Gastroesophageal sphincter (tissue), 4 donors: ENCODE results near the gene OGFOD3. TPM values are rescaled to one million over a fixed set of nuclear protein-coding genes. Genes with fewer than 3 reads are reported as not detected.

Experiments
- ATAC-seq: fragments of 150-250 bp; one replicate; pipeline ENCODE4 v1.9.1; 2016; ENCODE audit warnings: mild to moderate bottlenecking, moderate library complexity
- H3K27ac ChIP-seq, 4 donors: fragments of 200-600 bp; sonication (generic) in 3 of 4; 1 replicate in 3 of 4; 2 replicates in 1 of 4; pipeline ENCODE4 v1.5.1; 2016 to 2019
- H3K27me3 ChIP-seq: fragments of 200-600 bp; sonication (generic); one replicate; pipeline ENCODE4 v1.5.1; 2019
- H3K36me3 ChIP-seq, 2 donors: fragments of 200-600 bp; sonication (generic); one replicate each; pipeline ENCODE4 v1.5.1; 2019; ENCODE audit warnings: control low read depth in 1 of 2
- H3K4me1 ChIP-seq, 3 donors: fragments of 200-600 bp; sonication (generic); 1 replicate in 2 of 3; 2 replicates in 1 of 3; pipeline ENCODE4 v1.5.1; 2016 to 2019; ENCODE audit warnings: control low read depth in 2 of 3
- H3K4me3 ChIP-seq, 2 donors: fragments of 200-600 bp; sonication (generic); one replicate each; pipeline ENCODE4 v1.5.1; 2019; ENCODE audit warnings: mild to moderate bottlenecking in 1 of 2, moderate library complexity in 1 of 2
- H3K9me3 ChIP-seq, 3 donors: fragments of 200-600 bp; sonication (generic); one replicate each; pipeline ENCODE4 v1.5.1; 2017 to 2019; ENCODE audit warnings: control low read depth in 2 of 3
- EP300 ChIP-seq: sonication (generic); formaldehyde crosslinking; IDR thresholded peaks from one replicate; pipeline ENCODE4 v1.6.1; 2017; ENCODE audit warnings: antibody characterized with exemption, mild to moderate bottlenecking
- POLR2A ChIP-seq, 2 donors: fragments of 450-650 bp; IDR thresholded peaks; one replicate each; pipeline ENCODE4 v1.6.1; 2017; ENCODE audit warnings: antibody characterized with exemption in 2 of 2, mild to moderate bottlenecking in 2 of 2, moderate library complexity in 1 of 2
- POLR2AphosphoS5 ChIP-seq: sonication (generic); formaldehyde crosslinking; IDR thresholded peaks from one replicate; pipeline ENCODE4 v1.6.1; 2017; ENCODE audit warnings: antibody characterized with exemption
- WGBS, 2 donors: methylation state at CpG; one replicate each; pipeline ENCODE4 v1.1.5; 2018; ENCODE audit warnings: low coverage in 1 of 2; 5-methylcytosine and 5-hydroxymethylcytosine counted together
- total RNA-seq, 4 donors: library from RNA; depleted of rRNA; stranded (reverse); fragments of >200 nt; gene quantifications; one replicate each; pipeline ENCODE4 v1.1.0, GENCODE V29; 2016
- TF ChIP-seq, protein P1 (sequence below), 4 experiments: fragments of 200-600 bp in 2 of 4; fragments of 450-650 bp in 2 of 4; sonication (generic) in 1 of 4; IDR thresholded peaks; one replicate each; pipeline ENCODE4 v1.5.1; 2017 to 2019; ENCODE audit warnings: antibody characterized with exemption in 4 of 4, mild to moderate bottlenecking in 2 of 4, moderate library complexity in 2 of 4

OGFOD3 gene
- total RNA-seq, 4 donors from 2014 or later, result 26.4 to 39.5 (median 28.8) TPM

DNA sequence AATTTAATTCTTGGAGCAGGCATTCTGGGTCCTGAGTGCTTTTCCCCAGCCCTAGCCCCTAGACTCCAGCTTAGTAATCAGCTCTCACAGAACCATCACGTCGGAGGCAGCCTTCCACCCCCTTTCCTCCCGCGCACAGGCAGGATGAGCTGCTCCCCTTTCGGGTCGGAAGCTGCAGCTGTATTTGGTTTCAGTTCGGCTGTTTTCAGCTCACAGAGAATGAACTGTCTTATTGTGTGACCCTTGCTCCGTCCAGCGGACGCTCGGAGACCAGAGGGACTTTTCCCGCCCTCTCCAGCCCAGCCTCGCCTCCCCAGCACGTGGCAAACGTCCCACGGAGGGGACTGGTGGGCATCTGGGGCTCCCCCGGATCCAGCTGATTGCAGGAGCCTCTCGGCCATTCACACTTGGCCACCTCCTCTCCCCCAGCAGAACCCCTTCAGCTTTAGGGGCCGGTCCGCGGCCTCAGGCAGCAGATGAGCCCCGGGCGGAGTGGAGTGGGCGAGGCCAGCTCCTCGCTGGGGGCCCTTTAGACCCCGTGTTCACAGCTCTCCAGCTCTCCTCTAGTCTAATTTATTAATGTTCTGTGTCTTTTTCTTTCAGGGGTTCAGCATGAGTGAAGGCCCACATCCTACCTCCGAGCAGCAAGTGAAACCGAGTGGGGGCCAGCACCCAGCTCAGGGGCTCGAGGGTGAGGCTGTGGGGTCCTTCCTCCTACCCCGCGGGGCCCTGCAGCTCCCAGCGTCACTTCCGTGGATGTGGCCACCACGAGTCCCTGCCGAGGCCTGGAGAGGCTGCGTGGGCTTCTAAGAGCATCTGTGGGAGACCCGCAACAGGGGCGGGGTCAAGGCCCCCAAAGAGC, 47.7 kb downstream of the OGFOD3 start:
- no peak for TF ChIP-seq EP300
- no peak for ATAC-seq
- peaks cover 0 to 25% (median 9%) of the 10 kb centered on the region in 3 donors for H3K4me1 ChIP-seq
- H3K36me3 ChIP-seq, result no peaks in the 10 kb centered on the region
- 5 to 12% methylated on average over 4 to 7 of the region's 38 CpGs for WGBS, 2 donors
- H3K4me3 ChIP-seq, result peak overlapping the region in 1 of 2 donors; percentile 38
- H3K27me3 ChIP-seq, result peaks cover 81% of the 10 kb centered on the region
- no peak overlapping the region for H3K27ac ChIP-seq
- no peaks in the 10 kb centered on the region for H3K9me3 ChIP-seq

GRCh38 chr17:82369211-82369610, 49.2 kb downstream of the OGFOD3 start:
- Histone ChIP-seq H3K4me1 (peaks cover 0 to 25% (median 9%) of the 10 kb centered on the region in 3 donors), H3K27ac (no peak overlapping the region), H3K4me3 (no peak overlapping the region), H3K27me3 (peaks cover 66% of the 10 kb centered on the region), H3K36me3 (no peaks in the 10 kb centered on the region), H3K9me3 (no peaks in the 10 kb centered on the region)
- ATAC-seq, result no peak
- no peak for TF ChIP-seq EP300
- WGBS, 2 donors, result 86 to 90% methylated on average over 6 to 7 of the region's 7 CpGs

GRCh38 chr17:82367724-82368524, 50.5 kb downstream of the OGFOD3 start:
- WGBS, 2 donors, result 69 to 70% methylated on average over 4 to 10 of the region's 14 CpGs
- TF ChIP-seq EP300 (no peak), POLR2A (IDR thresholded peaks at IDR 0.05) (no peak), POLR2AphosphoS5 (no peak)
- TF ChIP-seq, protein P1, sequence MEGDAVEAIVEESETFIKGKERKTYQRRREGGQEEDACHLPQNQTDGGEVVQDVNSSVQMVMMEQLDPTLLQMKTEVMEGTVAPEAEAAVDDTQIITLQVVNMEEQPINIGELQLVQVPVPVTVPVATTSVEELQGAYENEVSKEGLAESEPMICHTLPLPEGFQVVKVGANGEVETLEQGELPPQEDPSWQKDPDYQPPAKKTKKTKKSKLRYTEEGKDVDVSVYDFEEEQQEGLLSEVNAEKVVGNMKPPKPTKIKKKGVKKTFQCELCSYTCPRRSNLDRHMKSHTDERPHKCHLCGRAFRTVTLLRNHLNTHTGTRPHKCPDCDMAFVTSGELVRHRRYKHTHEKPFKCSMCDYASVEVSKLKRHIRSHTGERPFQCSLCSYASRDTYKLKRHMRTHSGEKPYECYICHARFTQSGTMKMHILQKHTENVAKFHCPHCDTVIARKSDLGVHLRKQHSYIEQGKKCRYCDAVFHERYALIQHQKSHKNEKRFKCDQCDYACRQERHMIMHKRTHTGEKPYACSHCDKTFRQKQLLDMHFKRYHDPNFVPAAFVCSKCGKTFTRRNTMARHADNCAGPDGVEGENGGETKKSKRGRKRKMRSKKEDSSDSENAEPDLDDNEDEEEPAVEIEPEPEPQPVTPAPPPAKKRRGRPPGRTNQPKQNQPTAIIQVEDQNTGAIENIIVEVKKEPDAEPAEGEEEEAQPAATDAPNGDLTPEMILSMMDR (IDR thresholded peaks at IDR 0.05), result no peak
- Histone ChIP-seq H3K4me1 (peaks cover 0 to 25% (median 9%) of the 10 kb centered on the region in 3 donors), H3K4me3 (no peak overlapping the region), H3K27ac (no peak overlapping the region), H3K27me3 (peaks cover 54% of the 10 kb centered on the region), H3K36me3 (no peaks in the 10 kb centered on the region), H3K9me3 (no peaks in the 10 kb centered on the region)
- ATAC-seq, result no peak

DNA sequence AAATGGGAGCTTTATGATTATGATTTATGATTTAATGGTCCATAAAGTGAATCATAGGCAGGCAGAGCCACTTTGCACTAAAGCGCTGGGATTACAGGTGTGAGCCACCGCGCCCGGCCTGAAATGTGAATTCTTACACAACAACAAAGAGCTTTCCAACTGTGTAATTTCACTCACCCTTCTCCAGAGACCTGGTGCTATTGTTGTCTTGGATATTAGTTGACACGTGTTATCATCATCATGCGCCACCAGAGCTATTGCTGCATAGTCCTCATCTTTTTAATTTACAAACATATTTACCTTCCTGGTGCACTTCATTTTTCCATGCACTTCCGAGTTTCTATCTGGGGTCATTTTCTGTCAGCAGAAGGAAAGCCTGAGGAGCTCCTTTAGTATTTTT, 51.6 kb downstream of the OGFOD3 start:
- Histone ChIP-seq H3K27ac (no peak overlapping the region), H3K4me1 (peaks cover 0 to 17% (median 9%) of the 10 kb centered on the region in 3 donors), H3K36me3 (no peaks in the 10 kb centered on the region), H3K4me3 (no peak overlapping the region), H3K27me3 (peaks cover 42% of the 10 kb centered on the region), H3K9me3 (no peaks in the 10 kb centered on the region)
- 74 to 87% methylated on average over 6 to 7 of the region's 7 CpGs for WGBS, 2 donors
- TF ChIP-seq POLR2A (IDR thresholded peaks at IDR 0.05), result no peak
- TF ChIP-seq, protein P1 (IDR thresholded peaks at IDR 0.05), result no peak
- no peak for TF ChIP-seq POLR2AphosphoS5
- no peak for TF ChIP-seq EP300
- ATAC-seq, result no peak

- no peak overlapping the region for H3K27ac ChIP-seq
- TF ChIP-seq EP300 (no peak), POLR2A (IDR thresholded peaks at IDR 0.05) (no peak), POLR2AphosphoS5 (no peak)
- TF ChIP-seq, protein P1 (IDR thresholded peaks at IDR 0.05), result no peak
- no peaks in the 10 kb centered on the region for H3K9me3 ChIP-seq
- 65% methylated on average over 2 to 6 of the region's 6 CpGs for WGBS, 2 donors
- H3K27me3 ChIP-seq, result peaks cover 32% of the 10 kb centered on the region
- no peak for ATAC-seq
- peaks cover 0 to 7% (median 2%) of the 10 kb centered on the region in 3 donors for H3K4me1 ChIP-seq
- no peaks in the 10 kb centered on the region for H3K36me3 ChIP-seq
- no peak overlapping the region for H3K4me3 ChIP-seq
Observed at GRCh38 chr17:82365606-82366295, 52.6 kb downstream of the OGFOD3 start.
